GM23338 (cell line): ENCODE measurements around the gene MRNIP. TPM values are rescaled to one million over a fixed set of nuclear protein-coding genes. Genes with fewer than 3 reads are reported as not detected.

Experiments
- microRNA counts: library from miRNA; unstranded; fragments of <30 nt; microRNA quantifications from one replicate; lab custom pipeline; 2017
- microRNA-seq: library from miRNA; unstranded; fragments of <30 nt; microRNA quantifications from one replicate; pipeline ENCODE4, GENCODE V29; 2017
- polyA plus RNA-seq: library from polyadenylated mRNA; unstranded; fragments of >200 nt; fragmentation: Nextera tagmentation; extraction: Ambion mirVana; gene quantifications from 2 replicates; pipeline ENCODE4 v1.2.1, GENCODE V29; 2016
- small RNA-seq: library from RNA; depleted of rRNA; stranded (forward); fragments of <200 nt; gene quantifications from one replicate; pipeline ENCODE3, GENCODE V24; 2014; ENCODE audit warnings: low replicate concordance
- total RNA-seq: library from RNA; depleted of rRNA; stranded (reverse); fragments of >200 nt; shearing (Covaris generic); gene quantifications from 2 replicates; pipeline ENCODE4 v1.2.3, GENCODE V29; 2014; rRNA removed

MRNIP gene
- total and polyA plus RNA-seq, 2 experiments from 2014 or later = 18.2 to 34.4 TPM

MicroRNAs within 50 kb of the gene (microRNA counts, 767-probe panel; counts per million panel counts)
- microRNA hsa-miR-1229 (lab: Ali Mortazavi, UCI) = not detected

Small RNAs within 50 kb of the gene (microRNA-seq; reads per million reads assigned to microRNA genes)
- 1.6 reads per million for gene MIR1229

Small RNAs within 50 kb of the gene (small RNA-seq; reads per million reads assigned to genes)
- gene MIR1229 = not detected
- not detected for gene RF00019

Other genes with a start within 250 kb of the MRNIP start
- 572 and 715 TPM in 2 replicates for gene HNRNPH1, start 235.1 kb downstream of the MRNIP start, total RNA-seq
- 330 and 410 TPM in 2 replicates for gene HNRNPH1, start 235.1 kb downstream of the MRNIP start, polyA plus RNA-seq
- 0.52 and 2.3 TPM in 2 replicates for gene CBY3, start 177.8 kb downstream of the MRNIP start, total RNA-seq
- 0.37 and 0.38 TPM in 2 replicates for gene CBY3, start 177.8 kb downstream of the MRNIP start, polyA plus RNA-seq
- gene CANX, start 159.8 kb downstream of the MRNIP start, total RNA-seq = 440 and 530 TPM in 2 replicates
- 163 and 177 TPM in 2 replicates for gene CANX, start 159.8 kb downstream of the MRNIP start, polyA plus RNA-seq
- 43.8 and 43.9 TPM in 2 replicates for gene MAML1, start 126.0 kb downstream of the MRNIP start, total RNA-seq
- 9.6 and 9.8 TPM in 2 replicates for gene MAML1, start 126.0 kb downstream of the MRNIP start, polyA plus RNA-seq
- 1.2 and 10.1 TPM in 2 replicates for gene LTC4S, start 64.8 kb downstream of the MRNIP start, total RNA-seq
- 4.0 and 5.8 TPM in 2 replicates for gene LTC4S, start 64.8 kb downstream of the MRNIP start, polyA plus RNA-seq
- gene MGAT4B, start 52.0 kb downstream of the MRNIP start, total RNA-seq = 101 and 102 TPM in 2 replicates
- 32.3 and 37.7 TPM in 2 replicates for gene MGAT4B, start 52.0 kb downstream of the MRNIP start, polyA plus RNA-seq
- 83.6 and 92.6 TPM in 2 replicates for gene SQSTM1, start 37.9 kb downstream of the MRNIP start, total RNA-seq
- gene SQSTM1, start 37.9 kb downstream of the MRNIP start, polyA plus RNA-seq = 52.5 and 58.0 TPM in 2 replicates
- 34.5 and 38.0 TPM in 2 replicates for gene TBC1D9B, start 49.1 kb upstream of the MRNIP start, total RNA-seq
- 17.1 and 19.0 TPM in 2 replicates for gene TBC1D9B, start 49.1 kb upstream of the MRNIP start, polyA plus RNA-seq
- 65.1 and 97.3 TPM in 2 replicates for gene RNF130, start 212.9 kb upstream of the MRNIP start, total RNA-seq
- gene RNF130, start 212.9 kb upstream of the MRNIP start, polyA plus RNA-seq = 55.1 and 60.1 TPM in 2 replicates